Liver (tissue), 3 donors: ENCODE data around the gene CCDC106.

ENCODE experiments used
- FOXA1 ChIP-seq: IDR thresholded peaks from 2 replicates; pipeline ENCODE4 v1.6.1; 2016; ENCODE audit warnings: antibody characterized with exemption
- GABPA ChIP-seq, 2 donors: IDR thresholded peaks in 1 of 2; conservative IDR thresholded peaks in 1 of 2; 2 replicates each; pipeline ENCODE4 v1.6.1; 2016; ENCODE audit warnings: antibody characterized with exemption in 2 of 2, mild to moderate bottlenecking in 1 of 2, moderate library complexity in 1 of 2
- RXRA ChIP-seq, 2 donors: IDR thresholded peaks; 2 replicates each; pipeline ENCODE4 v1.6.1; 2017 to 2018; ENCODE audit warnings: antibody characterized with exemption in 2 of 2, mild to moderate bottlenecking in 1 of 2
- SP1 ChIP-seq: IDR thresholded peaks from 2 replicates; pipeline ENCODE4 v1.6.1; 2018; ENCODE audit warnings: antibody characterized with exemption, mild to moderate bottlenecking
- TAF1 ChIP-seq: conservative IDR thresholded peaks from 2 replicates; pipeline ENCODE4 v1.6.1; 2016; ENCODE audit warnings: antibody characterized with exemption, mild to moderate bottlenecking
- TF ChIP-seq, protein P1 (sequence below): fragments of 150-350 bp; IDR thresholded peaks from 2 replicates; pipeline ENCODE4 v1.5.1; 2017; ENCODE audit warnings: improper control_type of control experiment, low read depth, low read length; ENCODE audit not compliant: missing input control
- TF ChIP-seq, protein P2 (sequence below): IDR thresholded peaks from 2 replicates; pipeline ENCODE4 v1.6.1; 2016; ENCODE audit warnings: antibody characterized with exemption
- donor health status: healthy.
- donor health status: healthy.

DNA sequence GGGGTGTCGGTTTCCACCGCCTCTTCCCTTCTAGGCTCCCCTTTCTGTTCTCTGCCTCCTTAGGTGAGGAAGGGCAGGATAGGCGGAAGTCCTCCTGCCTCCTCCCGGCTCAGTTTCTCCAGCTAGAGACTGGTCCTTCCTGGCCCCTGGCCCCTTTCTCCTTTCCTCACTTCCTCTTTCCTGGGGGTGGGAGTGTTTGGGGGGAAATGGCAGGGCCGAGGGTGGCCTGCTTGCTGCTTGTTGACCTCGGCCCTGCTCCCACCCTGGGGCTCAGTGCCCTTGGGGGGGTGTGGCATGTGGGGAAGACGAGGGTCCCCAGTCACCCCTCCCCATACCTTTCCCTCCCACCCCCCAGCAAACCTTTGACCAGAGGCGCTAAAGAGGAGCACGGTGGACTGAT, 11.8 kb downstream of the CCDC106 start:
- TF ChIP-seq, protein P1, sequence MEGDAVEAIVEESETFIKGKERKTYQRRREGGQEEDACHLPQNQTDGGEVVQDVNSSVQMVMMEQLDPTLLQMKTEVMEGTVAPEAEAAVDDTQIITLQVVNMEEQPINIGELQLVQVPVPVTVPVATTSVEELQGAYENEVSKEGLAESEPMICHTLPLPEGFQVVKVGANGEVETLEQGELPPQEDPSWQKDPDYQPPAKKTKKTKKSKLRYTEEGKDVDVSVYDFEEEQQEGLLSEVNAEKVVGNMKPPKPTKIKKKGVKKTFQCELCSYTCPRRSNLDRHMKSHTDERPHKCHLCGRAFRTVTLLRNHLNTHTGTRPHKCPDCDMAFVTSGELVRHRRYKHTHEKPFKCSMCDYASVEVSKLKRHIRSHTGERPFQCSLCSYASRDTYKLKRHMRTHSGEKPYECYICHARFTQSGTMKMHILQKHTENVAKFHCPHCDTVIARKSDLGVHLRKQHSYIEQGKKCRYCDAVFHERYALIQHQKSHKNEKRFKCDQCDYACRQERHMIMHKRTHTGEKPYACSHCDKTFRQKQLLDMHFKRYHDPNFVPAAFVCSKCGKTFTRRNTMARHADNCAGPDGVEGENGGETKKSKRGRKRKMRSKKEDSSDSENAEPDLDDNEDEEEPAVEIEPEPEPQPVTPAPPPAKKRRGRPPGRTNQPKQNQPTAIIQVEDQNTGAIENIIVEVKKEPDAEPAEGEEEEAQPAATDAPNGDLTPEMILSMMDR: no peak
- TF ChIP-seq GABPA (IDR thresholded peaks at IDR 0.05 in 1 of 2, conservative IDR thresholded peaks at IDR 0.05 in 1 of 2): no peak
- TF ChIP-seq, protein P2, sequence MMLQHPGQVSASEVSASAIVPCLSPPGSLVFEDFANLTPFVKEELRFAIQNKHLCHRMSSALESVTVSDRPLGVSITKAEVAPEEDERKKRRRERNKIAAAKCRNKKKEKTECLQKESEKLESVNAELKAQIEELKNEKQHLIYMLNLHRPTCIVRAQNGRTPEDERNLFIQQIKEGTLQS: no peak
- no peak for TF ChIP-seq RXRA (IDR thresholded peaks at IDR 0.05)
- TF ChIP-seq SP1: no peak
- no peak for TF ChIP-seq TAF1
- no peak for TF ChIP-seq FOXA1
